D721Med (cell line): ENCODE results near the gene CPT1B.
A peak's percentile ranks its signal among the peaks of the same experiment; 100 is the strongest.
"Not testable (repeated sequence)": the region's sequence is repeated elsewhere in the genome, so short reads cannot be mapped to it uniquely, and the experiment has no call there.

Source experiments
- DNase-seq: peaks from one replicate; pipeline ENCODE4 v3.0.0; 2011; ENCODE audit warnings: low spot score; ENCODE audit not compliant: insufficient read length
- FAIRE-seq: peaks from 2 replicates; lab custom pipeline; 2011; peaks lifted over from hg19 to GRCh38; lab: Jason Lieb, UNC
- TF ChIP-seq, protein P1 (sequence below): IDR thresholded peaks from 2 replicates; pipeline ENCODE4 v1.5.1; 2012; ENCODE audit warnings: mild to moderate bottlenecking, control low read depth; ENCODE audit not compliant: insufficient read depth; ENCODE audit errors: missing control alignments

The CPT1B gene

DNA sequence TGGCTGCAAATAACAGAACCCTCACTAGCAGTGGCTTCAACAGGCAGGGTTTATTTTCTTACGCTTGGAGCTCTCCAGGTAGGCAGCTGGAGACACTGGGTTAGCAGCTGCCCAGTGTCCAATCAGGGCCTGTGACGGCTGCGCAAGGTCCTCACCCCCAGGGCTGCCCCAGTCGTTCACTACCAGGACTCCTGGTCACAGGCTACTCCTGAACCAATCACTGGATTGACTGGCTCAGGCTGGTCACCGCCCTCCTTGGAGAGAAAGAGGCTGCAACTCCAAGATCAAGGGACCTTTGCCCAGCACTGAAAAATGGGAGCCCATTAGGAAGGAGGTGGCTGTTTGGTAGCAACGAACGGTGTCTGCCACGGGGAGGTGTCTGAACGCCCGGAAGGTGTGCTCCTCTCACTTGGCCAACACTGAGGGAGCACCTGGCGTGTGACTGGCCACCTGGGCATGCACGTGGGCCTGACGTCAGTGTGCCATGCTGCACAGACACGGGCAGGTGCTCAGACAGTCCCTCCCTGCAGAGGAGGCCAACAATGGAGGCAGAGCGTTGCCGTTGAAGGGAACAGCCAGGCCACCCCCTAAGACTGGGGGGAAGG is 44.6 kb upstream of the CPT1B start:
- no peak for DNase-seq
- no peak for FAIRE-seq
- TF ChIP-seq, protein P1, sequence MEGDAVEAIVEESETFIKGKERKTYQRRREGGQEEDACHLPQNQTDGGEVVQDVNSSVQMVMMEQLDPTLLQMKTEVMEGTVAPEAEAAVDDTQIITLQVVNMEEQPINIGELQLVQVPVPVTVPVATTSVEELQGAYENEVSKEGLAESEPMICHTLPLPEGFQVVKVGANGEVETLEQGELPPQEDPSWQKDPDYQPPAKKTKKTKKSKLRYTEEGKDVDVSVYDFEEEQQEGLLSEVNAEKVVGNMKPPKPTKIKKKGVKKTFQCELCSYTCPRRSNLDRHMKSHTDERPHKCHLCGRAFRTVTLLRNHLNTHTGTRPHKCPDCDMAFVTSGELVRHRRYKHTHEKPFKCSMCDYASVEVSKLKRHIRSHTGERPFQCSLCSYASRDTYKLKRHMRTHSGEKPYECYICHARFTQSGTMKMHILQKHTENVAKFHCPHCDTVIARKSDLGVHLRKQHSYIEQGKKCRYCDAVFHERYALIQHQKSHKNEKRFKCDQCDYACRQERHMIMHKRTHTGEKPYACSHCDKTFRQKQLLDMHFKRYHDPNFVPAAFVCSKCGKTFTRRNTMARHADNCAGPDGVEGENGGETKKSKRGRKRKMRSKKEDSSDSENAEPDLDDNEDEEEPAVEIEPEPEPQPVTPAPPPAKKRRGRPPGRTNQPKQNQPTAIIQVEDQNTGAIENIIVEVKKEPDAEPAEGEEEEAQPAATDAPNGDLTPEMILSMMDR = no peak

GRCh38 chr22:50621948-50622722 is 43.9 kb upstream of the CPT1B start:
- TF ChIP-seq, protein P1 = no peak
- no peak for FAIRE-seq
- DNase-seq = no peak

DNA sequence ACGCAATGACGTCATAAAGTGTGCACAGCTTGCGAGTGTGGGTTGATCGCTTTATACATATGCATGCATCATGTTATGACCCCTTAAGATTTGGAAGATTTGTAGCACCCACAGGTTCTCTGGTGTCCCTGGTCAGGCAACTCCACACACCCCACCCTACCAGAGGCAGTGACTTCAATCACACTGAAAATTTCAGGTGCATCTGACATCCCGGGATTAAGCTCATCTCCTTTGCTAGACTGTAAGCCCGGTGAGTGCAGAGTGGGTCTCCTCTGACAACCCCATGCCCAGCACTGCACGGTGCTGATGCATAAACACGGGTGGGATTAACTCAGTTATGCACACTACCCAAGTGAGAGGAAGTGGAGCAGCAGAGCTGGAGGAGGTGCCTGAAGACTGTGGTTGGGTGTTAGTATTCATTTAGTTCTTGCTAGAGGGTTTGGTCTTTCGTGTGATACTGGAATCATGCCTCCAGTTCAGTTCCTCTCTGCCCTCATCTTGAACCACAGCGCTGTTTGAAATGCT is 43.2 kb upstream of the CPT1B start:
- TF ChIP-seq, protein P1 = no peak
- DNase-seq (no peak), FAIRE-seq (no peak)

DNA sequence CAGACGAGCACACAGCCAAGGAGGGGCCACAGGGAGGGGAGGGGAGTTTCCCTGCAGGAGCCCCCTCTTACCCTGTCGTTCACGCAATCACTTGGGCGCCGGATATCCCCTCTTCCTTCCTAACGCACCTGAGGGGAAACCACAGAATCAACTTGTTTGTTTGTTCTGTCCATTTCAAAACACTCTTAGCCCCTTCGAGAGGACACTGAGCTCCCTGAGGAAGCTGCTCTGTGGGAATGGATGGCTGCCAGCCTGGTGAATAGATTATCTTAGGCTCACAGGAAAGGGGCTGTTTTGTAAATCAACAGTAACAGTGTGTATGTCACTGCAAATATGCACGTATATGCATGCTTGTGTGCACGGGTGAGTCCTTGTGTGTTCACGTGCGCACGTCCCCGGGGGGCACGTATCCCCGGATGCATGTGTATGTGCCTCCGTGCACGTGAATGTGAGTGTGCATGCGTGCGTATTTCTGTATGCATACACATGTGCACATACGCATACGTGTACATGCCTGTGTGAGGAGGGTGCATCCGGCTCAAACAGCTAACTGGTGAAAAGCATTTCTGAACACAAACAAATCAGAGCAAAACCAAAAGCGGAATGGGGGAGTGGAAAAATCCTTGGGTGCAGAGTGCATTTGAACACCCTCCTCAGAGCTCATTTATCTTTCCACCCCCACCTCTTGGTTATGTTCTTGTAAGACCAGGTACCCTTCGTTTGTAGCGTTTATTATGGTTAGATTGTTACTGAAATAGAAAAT is 42.5 kb upstream of the CPT1B start:
- no peak for FAIRE-seq
- DNase-seq = no peak
- TF ChIP-seq, protein P1 = peak; percentile 59

DNA sequence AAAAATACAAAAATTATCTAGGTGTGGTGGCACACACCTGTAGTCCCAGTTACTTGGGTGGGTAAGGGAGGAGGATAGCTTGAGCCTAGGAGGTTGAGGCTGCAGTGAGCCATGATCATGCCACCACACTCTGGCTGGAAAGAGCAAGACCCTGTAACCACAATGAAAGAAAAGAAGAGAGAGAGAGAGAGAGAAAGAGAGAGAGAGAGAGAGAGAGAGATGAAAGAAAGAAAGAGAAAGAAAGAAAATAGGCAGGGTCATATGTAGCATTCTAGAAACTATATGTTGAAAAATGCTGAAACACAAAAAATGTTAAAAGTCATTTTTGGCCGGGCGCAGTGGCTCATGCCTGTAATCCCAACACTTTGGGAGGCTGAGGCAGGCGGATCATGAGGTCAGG is 36.1 kb upstream of the CPT1B start:
- not testable (repeated sequence) for DNase-seq, FAIRE-seq

DNA sequence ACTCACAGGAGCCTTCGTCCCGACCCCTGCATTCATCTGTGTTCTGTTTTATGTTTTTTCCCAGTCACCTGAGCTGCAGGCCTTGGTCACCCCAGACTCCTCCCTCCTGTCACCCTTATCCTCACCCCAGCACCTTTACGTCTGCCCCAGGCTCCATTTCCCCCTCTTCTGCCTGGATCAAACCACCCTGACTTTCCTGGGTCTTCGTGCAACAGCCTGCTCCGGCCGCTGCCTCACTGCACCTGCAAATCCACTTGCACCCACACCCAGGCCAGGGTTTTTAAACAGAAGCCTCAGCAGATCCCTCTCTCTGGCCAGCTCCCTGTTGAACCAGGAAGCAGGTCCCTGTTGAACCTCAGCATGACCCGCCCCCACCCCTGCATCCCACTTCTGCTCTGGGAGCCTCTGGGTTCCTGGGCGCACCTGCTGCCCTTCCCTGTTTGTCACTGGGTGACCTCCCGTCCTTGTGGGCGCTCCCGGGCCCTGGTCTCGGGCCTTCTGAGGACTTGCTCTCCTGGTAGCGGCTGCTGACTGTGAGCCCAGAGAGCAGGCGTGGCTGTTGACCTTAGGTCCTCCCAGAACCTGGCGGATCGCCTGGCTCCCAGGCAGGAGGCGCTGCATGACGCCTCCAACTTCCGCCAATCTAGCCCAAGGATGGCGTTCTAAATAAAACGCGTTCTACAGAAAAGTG is 35.2 kb upstream of the CPT1B start:
- DNase-seq (no peak), FAIRE-seq (no peak)
- TF ChIP-seq, protein P1 = no peak
